Measurements from ENCODE around the gene STX18. TPM values are rescaled to one million over a fixed set of nuclear protein-coding genes. Genes with fewer than 3 reads are reported as not detected.

Gene STX18
- total RNA-seq, 1 experiment from 2014 or later, result 20.9 TPM

- peaks cover 2% of the 10 kb centered on the region; the same call in 1 of the 2 replicates for H3K4me1 ChIP-seq (ENCODE audit: insufficient read depth, low read length)
- no peak overlapping the region for H4K5ac ChIP-seq (ENCODE audit: insufficient read length, low read depth, low read length)
- no peak overlapping the region for H3K56ac ChIP-seq (ENCODE audit: insufficient read length, low read depth, low read length)
- no peak overlapping the region for H3K23ac ChIP-seq (ENCODE audit: insufficient read length, low read depth, low read length)
- no peak overlapping the region for H2BK20ac ChIP-seq (ENCODE audit: low read depth, low read length, poor library complexity, severe bottlenecking)
- H2BK120ac ChIP-seq (ENCODE audit: low read depth, low read length, poor library complexity, severe bottlenecking), result no peak overlapping the region
- no peak overlapping the region for H3K18ac ChIP-seq (ENCODE audit: insufficient read length, low read depth, low read length)
- no peaks in the 10 kb centered on the region for H3K9me3 Mint-ChIP-seq
- H3K36me3 Mint-ChIP-seq (ENCODE audit: insufficient read depth in 1 of 3, low read depth in 3 of 3), result peaks cover 0 to 2% (median 0%) of the 10 kb centered on the region in 3 experiments; a peak in 1 of 7 replicates
- no peak overlapping the region for H3K9ac ChIP-seq (ENCODE audit: extremely low read depth, insufficient read length, low read length)
- H3K9me3 ChIP-seq (ENCODE audit: control insufficient read depth, low read depth, low read length), result no peaks in the 10 kb centered on the region
- no peak overlapping the region for H4K91ac ChIP-seq (ENCODE audit: insufficient read length, low read depth, low read length)
- H3K79me2 ChIP-seq (ENCODE audit: insufficient read depth, low read length), result no peaks in the 10 kb centered on the region
- no peak overlapping the region for H3K27ac ChIP-seq (ENCODE audit: insufficient read length, low read depth, low read length)
- no peak overlapping the region for H2BK12ac ChIP-seq (ENCODE audit: insufficient read length, low read depth, low read length)
- no peak overlapping the region for H3K27ac Mint-ChIP-seq
- H3K23me2 ChIP-seq (ENCODE audit: insufficient read length, low read depth, low read length, poor library complexity, severe bottlenecking), result peaks cover 16% of the 10 kb centered on the region
- H3K4ac ChIP-seq (ENCODE audit: low read depth, low read length), result no peak overlapping the region
- no peak overlapping the region for H3K14ac ChIP-seq (ENCODE audit: insufficient read depth, low read length)
- H2AFZ ChIP-seq (ENCODE audit: low read length), result no peak overlapping the region
- DNase-seq, result no peak
- peaks cover 71% of the 10 kb centered on the region for H3K27me3 Mint-ChIP-seq (ENCODE audit: low read depth)
- H3K27me3 ChIP-seq (ENCODE audit: insufficient read depth, low read length), result peaks cover 2% of the 10 kb centered on the region; the same call in 1 of the 2 replicates
- no peak overlapping the region for H3K4me2 ChIP-seq (ENCODE audit: insufficient read depth, insufficient read length, low read length)
- 0 out of 5 replicates have a peak overlapping the region, but pooled peaks of 1 of the 2 experiments have one; percentile 35 for H3K4me3 Mint-ChIP-seq
- H4K20me1 ChIP-seq (ENCODE audit: control insufficient read depth, insufficient read depth, insufficient read length), result no peaks in the 10 kb centered on the region
- no CpG with 5 or more reads among the region's 3 CpGs for WGBS (ENCODE audit: extremely low coverage, insufficient read length, low lambda C conversion rate)
- no peak for TF ChIP-seq CTCF (conservative IDR thresholded peaks at IDR 0.05)
- H4K8ac ChIP-seq (replicated peaks; ENCODE audit: insufficient read length, low read depth, low read length), result no peak overlapping the region
- no peak overlapping the region for H2AK5ac ChIP-seq (ENCODE audit: insufficient read length, low read length)
- H2BK15ac ChIP-seq (ENCODE audit: low read depth, low read length), result no peak overlapping the region
- no peak overlapping the region for H2BK5ac ChIP-seq (ENCODE audit: insufficient read length, low read length)
- peaks cover 20 to 28% of the 10 kb centered on the region in 2 experiments for H3K4me1 Mint-ChIP-seq
- no peak overlapping the region for H3T11ph ChIP-seq (ENCODE audit: low read length)
- H3K79me1 ChIP-seq (ENCODE audit: insufficient read depth, low read depth, low read length, poor library complexity, severe bottlenecking), result no peaks in the 10 kb centered on the region
These were observed 158.8 kb downstream of the STX18 start for GRCh38 chr4:4383085-4383484.
